Brain microvascular endothelial cell (primary cell): ENCODE data around the gene FAM222A.

Source experiments
- DNase-seq: peaks from one replicate; pipeline ENCODE4 v3.0.0-alpha.2; 2020
- H3K27ac ChIP-seq: fragments of 250-450 bp; sonication (Bioruptor Pico); 2 replicates; pipeline ENCODE4 v1.5.1; 2020; ENCODE audit warnings: mild to moderate bottlenecking, moderate library complexity
- H3K27me3 ChIP-seq: fragments of 250-450 bp; sonication (Bioruptor Pico); replicated peaks from 2 replicates; pipeline ENCODE4 v1.5.1; 2020; ENCODE audit warnings: mild to moderate bottlenecking
- H3K36me3 ChIP-seq: fragments of 250-450 bp; sonication (Bioruptor Pico); replicated peaks from 2 replicates; pipeline ENCODE4 v1.5.1; 2020; ENCODE audit warnings: mild to moderate bottlenecking
- H3K4me3 ChIP-seq: 2 replicates; pipeline ENCODE4 v1.5.1; 2011; ENCODE audit warnings: low read depth, mild to moderate bottlenecking, control low read depth, low read length, moderate library complexity
- CTCF ChIP-seq: IDR thresholded peaks from 2 replicates; pipeline ENCODE4 v1.5.1; 2011; ENCODE audit warnings: low read depth, mild to moderate bottlenecking, moderate library complexity, low read length, control low read depth, inconsistent platforms; ENCODE audit errors: missing control alignments
- in situ Hi-C: cut with HindIII; loops from 2 replicates; pipeline ENCODE4 v1.10.0; 2017; ENCODE audit warnings: low sequenced_read_pairs, low pct_ligation_motif_present

The FAM222A gene

GRCh38 chr12:109710205-109710746 lies 3.3 kb upstream of the FAM222A start:
- in situ Hi-C loops, result no loop called here
- H3K27ac ChIP-seq, result no peak overlapping the region
- no peak for TF ChIP-seq CTCF

GRCh38 chr12:109710747-109711595 lies 2.7 kb upstream of the FAM222A start:
- peaks cover 16% of the 10 kb centered on the region for H3K27me3 ChIP-seq
- peak; percentile 74 for DNase-seq
- in situ Hi-C loops, result no loop called here
- no peak for TF ChIP-seq CTCF
- no peak overlapping the region for H3K27ac ChIP-seq
- no peak overlapping the region for H3K4me3 ChIP-seq
- H3K36me3 ChIP-seq, result no peaks in the 10 kb centered on the region

More at GRCh38 chr12:109710205-109710746, 3.3 kb upstream of the FAM222A start:
- DNase-seq, result no peak
- H3K4me3 ChIP-seq, result no peak overlapping the region
- peaks cover 16% of the 10 kb centered on the region for H3K27me3 ChIP-seq
- no peaks in the 10 kb centered on the region for H3K36me3 ChIP-seq

- no peak overlapping the region for H3K27ac ChIP-seq
- in situ Hi-C loops, result no loop called here
- TF ChIP-seq CTCF, result no peak
- DNase-seq, result no peak
- no peaks in the 10 kb centered on the region for H3K36me3 ChIP-seq
- no peak overlapping the region for H3K4me3 ChIP-seq
- peaks cover 22% of the 10 kb centered on the region for H3K27me3 ChIP-seq
Measured at GRCh38 chr12:109711596-109712461, 1.8 kb upstream of the FAM222A start.

GRCh38 chr12:109714141-109714912 lies 702 bp downstream of the FAM222A start:
- H3K27ac ChIP-seq, result no peak overlapping the region
- peaks cover 44% of the 10 kb centered on the region for H3K27me3 ChIP-seq
- DNase-seq, result no peak
- in situ Hi-C loops, result no loop called here
- H3K36me3 ChIP-seq, result no peaks in the 10 kb centered on the region
- peak overlapping the region; percentile 51 for H3K4me3 ChIP-seq
- peak; percentile 28 for TF ChIP-seq CTCF

- TF ChIP-seq CTCF, result no peak
- Histone ChIP-seq H3K36me3 (no peaks in the 10 kb centered on the region), H3K27ac (no peak overlapping the region), H3K4me3 (no peak overlapping the region), H3K27me3 (peaks cover 47% of the 10 kb centered on the region)
- DNase-seq, result no peak
- in situ Hi-C loops, result no loop called here
Measured at GRCh38 chr12:109714913-109715244, 1.3 kb downstream of the FAM222A start.
